ENCODE data around the gene AICDA. TPM values are rescaled to one million over a fixed set of nuclear protein-coding genes. Genes with fewer than 3 reads are reported as not detected.
A peak's percentile ranks its signal among the peaks of the same experiment; 100 is the strongest.

Gene AICDA
- polyA plus RNA-seq, 1 donor (not counting 4 experiments of a cell fraction or from before 2014, with no cell fraction given): not detected

DNA sequence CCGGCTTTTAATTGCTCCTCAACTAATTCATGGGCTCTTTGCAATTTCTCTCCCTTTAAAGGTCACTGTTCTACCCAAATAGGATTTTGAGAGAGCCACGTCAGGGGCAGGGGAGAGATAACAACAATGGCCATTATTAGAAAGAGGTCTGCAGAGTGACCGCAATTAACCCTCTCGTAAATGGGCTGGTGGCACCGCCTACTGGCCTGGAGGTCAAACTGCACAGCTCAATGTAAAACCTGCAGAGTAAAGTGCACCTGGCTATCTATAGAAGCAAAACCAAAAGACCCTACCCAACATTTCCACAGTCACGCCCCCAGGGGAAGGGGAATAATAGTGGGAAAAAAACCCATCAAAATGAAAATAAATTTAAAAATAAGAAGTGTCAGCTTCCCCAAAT is 50.3 kb downstream of the AICDA start:
- no peak for DNase-seq (ENCODE audit: low read depth, low spot score)
- no peaks in the 10 kb centered on the region for H3K27me3 ChIP-seq (ENCODE audit: control insufficient read depth, extremely low read depth, insufficient read depth, low read length)
- H3K9ac ChIP-seq (ENCODE audit: control insufficient read depth, extremely low read depth, insufficient read depth, low read length): no peak overlapping the region
- H2AFZ ChIP-seq (ENCODE audit: control insufficient read depth, low read length): no peak overlapping the region
- H3K36me3 ChIP-seq (ENCODE audit: control insufficient read depth in 2 of 2, extremely low read depth in 1 of 2, insufficient read depth in 2 of 2, low read length in 2 of 2): no peaks in the 10 kb centered on the region
- no peaks in the 10 kb centered on the region for H3K9me3 ChIP-seq (ENCODE audit: control insufficient read depth, low read depth, low read length)
- no peaks in the 10 kb centered on the region for H4K20me1 ChIP-seq (ENCODE audit: control insufficient read depth, extremely low read depth, insufficient read depth, low read length)
- H3K79me2 ChIP-seq (ENCODE audit: control insufficient read depth, insufficient read depth, low read length): no peaks in the 10 kb centered on the region
- H3K4me3 ChIP-seq (ENCODE audit: control insufficient read depth in 2 of 3, extremely low read depth in 1 of 3, insufficient read depth in 2 of 3, low read depth in 1 of 3, low read length in 3 of 3): no peak overlapping the region
- no peak overlapping the region for H3K27ac ChIP-seq (ENCODE audit: control insufficient read depth, insufficient read depth, low read length)
- no peaks in the 10 kb centered on the region for H3K9me1 ChIP-seq (ENCODE audit: control insufficient read depth, extremely low read depth, insufficient read depth, low read length)
- no peak for FAIRE-seq
- TF ChIP-seq, protein P1, sequence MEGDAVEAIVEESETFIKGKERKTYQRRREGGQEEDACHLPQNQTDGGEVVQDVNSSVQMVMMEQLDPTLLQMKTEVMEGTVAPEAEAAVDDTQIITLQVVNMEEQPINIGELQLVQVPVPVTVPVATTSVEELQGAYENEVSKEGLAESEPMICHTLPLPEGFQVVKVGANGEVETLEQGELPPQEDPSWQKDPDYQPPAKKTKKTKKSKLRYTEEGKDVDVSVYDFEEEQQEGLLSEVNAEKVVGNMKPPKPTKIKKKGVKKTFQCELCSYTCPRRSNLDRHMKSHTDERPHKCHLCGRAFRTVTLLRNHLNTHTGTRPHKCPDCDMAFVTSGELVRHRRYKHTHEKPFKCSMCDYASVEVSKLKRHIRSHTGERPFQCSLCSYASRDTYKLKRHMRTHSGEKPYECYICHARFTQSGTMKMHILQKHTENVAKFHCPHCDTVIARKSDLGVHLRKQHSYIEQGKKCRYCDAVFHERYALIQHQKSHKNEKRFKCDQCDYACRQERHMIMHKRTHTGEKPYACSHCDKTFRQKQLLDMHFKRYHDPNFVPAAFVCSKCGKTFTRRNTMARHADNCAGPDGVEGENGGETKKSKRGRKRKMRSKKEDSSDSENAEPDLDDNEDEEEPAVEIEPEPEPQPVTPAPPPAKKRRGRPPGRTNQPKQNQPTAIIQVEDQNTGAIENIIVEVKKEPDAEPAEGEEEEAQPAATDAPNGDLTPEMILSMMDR (optimal IDR thresholded peaks at IDR 0.05 in 1 of 3, IDR thresholded peaks at IDR 0.05 in 1 of 3, conservative IDR thresholded peaks at IDR 0.05 in 1 of 3; ENCODE audit: extremely low read depth in 1 of 3, insufficient read depth in 2 of 3, low read length in 3 of 3): peak in 2 of 3 experiments; percentile 4 to 13
- no peak for TF ChIP-seq EZH2 (IDR thresholded peaks at IDR 0.05; ENCODE audit: low read length)
- H3K4me2 ChIP-seq (ENCODE audit: control insufficient read depth, extremely low read depth, insufficient read depth, low read depth, low read length): no peak overlapping the region
- dilution Hi-C loops (cut with MboI; ENCODE audit: extremely low pct_ligation_motif_present, low sequenced_read_pairs): no loop called here
- H3K4me1 ChIP-seq (ENCODE audit: control insufficient read depth, extremely low read depth, insufficient read depth, low read length): no peaks in the 10 kb centered on the region

DNA sequence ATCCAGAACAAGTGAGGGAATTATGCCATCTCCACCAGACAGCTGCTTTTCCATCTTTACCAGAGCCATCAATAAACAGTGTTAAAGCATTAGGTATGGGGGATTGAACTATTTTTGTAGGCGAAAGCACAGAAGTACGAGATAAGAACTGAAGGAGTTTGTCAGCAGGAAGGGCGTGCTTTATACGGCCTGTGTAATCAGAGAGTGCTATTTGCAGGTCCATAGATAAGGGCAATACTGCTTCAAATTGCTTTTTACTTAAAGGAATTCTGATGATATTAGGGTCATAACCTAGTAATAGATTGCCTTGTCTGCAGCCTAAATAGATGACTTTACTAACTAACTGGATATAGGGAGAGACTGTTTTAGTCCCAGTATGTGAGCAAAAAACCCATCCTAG is 51.6 kb downstream of the AICDA start:
- TF ChIP-seq EZH2 (IDR thresholded peaks at IDR 0.05; ENCODE audit: low read length): no peak
- TF ChIP-seq, protein P1 (optimal IDR thresholded peaks at IDR 0.05 in 1 of 3, IDR thresholded peaks at IDR 0.05 in 1 of 3, conservative IDR thresholded peaks at IDR 0.05 in 1 of 3; ENCODE audit: extremely low read depth in 1 of 3, insufficient read depth in 2 of 3, low read length in 3 of 3): no peak

More for the DNA sequence above, 51.6 kb downstream of the AICDA start:
- Histone ChIP-seq H3K9me3 (ENCODE audit: control insufficient read depth, low read depth, low read length) (no peaks in the 10 kb centered on the region), H4K20me1 (ENCODE audit: control insufficient read depth, extremely low read depth, insufficient read depth, low read length) (no peaks in the 10 kb centered on the region), H3K79me2 (ENCODE audit: control insufficient read depth, insufficient read depth, low read length) (no peaks in the 10 kb centered on the region), H3K4me1 (ENCODE audit: control insufficient read depth, extremely low read depth, insufficient read depth, low read length) (no peaks in the 10 kb centered on the region), H3K27me3 (ENCODE audit: control insufficient read depth, extremely low read depth, insufficient read depth, low read length) (no peaks in the 10 kb centered on the region), H3K4me2 (ENCODE audit: control insufficient read depth, extremely low read depth, insufficient read depth, low read depth, low read length) (no peak overlapping the region), H3K9me1 (ENCODE audit: control insufficient read depth, extremely low read depth, insufficient read depth, low read length) (no peaks in the 10 kb centered on the region), H2AFZ (ENCODE audit: control insufficient read depth, low read length) (no peak overlapping the region), H3K36me3 (ENCODE audit: control insufficient read depth in 2 of 2, extremely low read depth in 1 of 2, insufficient read depth in 2 of 2, low read length in 2 of 2) (no peaks in the 10 kb centered on the region), H3K9ac (ENCODE audit: control insufficient read depth, extremely low read depth, insufficient read depth, low read length) (no peak overlapping the region), H3K27ac (ENCODE audit: control insufficient read depth, insufficient read depth, low read length) (no peak overlapping the region), H3K4me3 (ENCODE audit: control insufficient read depth in 2 of 3, extremely low read depth in 1 of 3, insufficient read depth in 2 of 3, low read depth in 1 of 3, low read length in 3 of 3) (no peak overlapping the region)
- FAIRE-seq: no peak
- dilution Hi-C loops (cut with MboI; ENCODE audit: extremely low pct_ligation_motif_present, low sequenced_read_pairs): no loop called here
- no peak for DNase-seq (ENCODE audit: low read depth, low spot score)

All from keratinocyte (primary cell).